Stimulated activated CD8-positive, alpha-beta memory T cell treated with anti-CD3 and anti-CD28 coated beads, Interleukin-7, amount 100 ng/mL, for 1 hour (primary cell): ENCODE data around the gene TSPYL2.

Experiments used
- DNase-seq, 2 donors: peaks; one replicate each; pipeline ENCODE4 v3.0.0-alpha.2; 2020; ENCODE audit warnings: low read depth in 2 of 2

TSPYL2 gene

DNA sequence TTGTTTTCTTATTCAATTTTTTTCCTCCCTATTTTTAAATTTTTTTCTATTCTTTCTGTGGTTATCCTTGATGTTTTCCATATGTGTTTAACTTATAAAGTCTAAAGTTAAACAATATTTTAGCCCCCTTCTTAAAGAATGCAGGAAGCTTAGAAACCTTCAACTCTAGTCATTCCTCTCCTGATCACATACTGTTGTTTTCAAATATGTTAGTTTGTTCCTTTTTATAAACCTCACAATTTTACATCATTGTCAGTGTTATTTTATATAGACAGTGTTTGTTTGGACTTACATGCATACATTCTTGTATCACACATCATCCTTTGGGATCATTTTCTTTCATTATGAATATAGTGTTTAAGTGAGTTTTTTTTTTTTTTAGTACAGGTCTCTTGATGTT lies 43.3 kb downstream of the TSPYL2 start:
- no peak for DNase-seq

DNA sequence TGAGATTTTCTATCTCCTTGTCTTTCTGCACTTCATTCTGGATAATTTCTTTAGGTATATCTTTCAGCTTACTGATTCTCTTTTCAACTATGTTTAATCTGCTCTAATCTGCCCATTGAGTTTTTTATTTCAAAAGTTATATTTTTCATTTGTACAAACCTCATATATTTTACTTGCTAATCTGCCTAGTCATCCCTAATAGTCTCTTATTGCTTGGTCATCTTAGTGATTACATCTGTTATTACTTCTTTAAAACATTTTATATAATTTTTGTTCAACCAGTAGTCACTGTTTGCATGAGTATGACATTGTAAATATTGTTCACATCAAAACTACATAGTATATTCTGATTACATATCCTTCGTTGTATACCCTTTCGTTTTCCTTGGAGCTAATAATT lies 44.2 kb downstream of the TSPYL2 start:
- no peak for DNase-seq

DNA sequence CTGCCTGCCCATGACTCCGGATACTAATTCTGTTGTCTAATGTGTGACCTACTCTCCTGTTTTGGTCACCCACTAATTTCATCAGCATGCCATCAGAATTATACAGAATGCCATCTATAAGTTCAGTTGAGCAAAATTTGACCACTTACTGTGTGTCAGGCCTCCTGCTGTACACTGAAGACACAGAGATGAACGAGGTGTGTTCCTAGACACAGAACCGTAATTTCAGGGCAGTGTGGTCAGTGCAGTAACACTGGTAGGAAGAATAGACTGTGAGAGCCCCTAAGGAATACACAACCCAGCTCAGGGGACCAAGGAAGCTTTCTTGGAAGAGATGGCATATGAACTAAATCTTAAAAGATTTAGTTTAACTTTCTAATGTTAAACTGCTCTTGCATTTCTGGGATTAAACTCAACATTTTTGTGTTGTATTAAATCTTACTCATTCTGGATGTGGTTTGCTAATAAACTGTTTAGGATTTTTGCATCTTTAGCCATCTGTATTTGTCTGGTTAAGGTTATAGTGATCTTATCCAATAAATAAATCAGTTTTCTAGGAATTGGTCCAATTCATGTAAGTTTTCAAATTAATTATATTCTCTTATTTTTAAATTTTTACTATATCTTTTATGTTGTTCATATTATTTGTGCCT lies 46.1 kb downstream of the TSPYL2 start:
- no peak for DNase-seq

DNA sequence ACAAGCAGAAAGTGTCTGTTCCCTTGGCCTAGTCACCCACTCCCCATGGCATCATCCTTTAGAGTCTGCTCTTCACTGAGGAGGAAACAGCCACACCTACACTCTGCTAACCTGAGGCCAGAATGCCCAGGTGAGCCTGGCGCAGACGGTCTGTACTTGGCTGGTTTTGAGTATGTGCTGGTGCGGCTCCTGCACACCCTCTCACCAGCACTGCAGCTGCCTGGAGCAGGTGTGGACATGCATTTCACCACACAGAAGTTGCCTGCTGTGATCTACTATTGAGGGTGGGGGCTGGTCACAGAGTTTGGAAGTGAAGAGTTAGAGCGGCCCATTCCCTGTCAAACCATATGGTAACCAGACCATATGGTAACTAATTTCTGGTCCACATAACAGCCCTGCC lies 51.2 kb downstream of the TSPYL2 start:
- no peak for DNase-seq

DNA sequence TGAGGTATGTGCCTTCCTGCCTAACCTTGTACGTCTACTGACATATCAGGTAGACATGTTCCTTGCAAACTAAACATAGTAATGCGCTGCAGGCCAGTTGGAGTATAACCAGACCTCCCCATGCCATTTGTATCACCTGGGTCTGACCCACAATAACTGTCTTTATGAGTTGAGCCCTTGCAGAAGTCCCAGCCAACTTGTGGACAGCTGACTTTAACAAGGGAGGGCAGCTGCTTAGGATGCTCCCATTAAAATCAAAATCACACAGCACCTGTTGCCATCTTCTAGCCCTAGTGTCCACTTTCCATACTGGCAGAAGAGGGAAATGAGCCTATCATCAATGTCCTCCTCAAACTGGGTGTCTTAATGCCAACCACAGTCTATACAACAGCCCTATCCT lies 53.4 kb downstream of the TSPYL2 start:
- DNase-seq, result no peak
